ENCODE data around the gene PPP2R5E. TPM values are rescaled to one million over a fixed set of nuclear protein-coding genes. Genes with fewer than 3 reads are reported as not detected.

The PPP2R5E gene
- total and polyA plus RNA-seq, 3 donors from 2014 or later = 18.8 to 33.6 (median 21.6) TPM

DNA sequence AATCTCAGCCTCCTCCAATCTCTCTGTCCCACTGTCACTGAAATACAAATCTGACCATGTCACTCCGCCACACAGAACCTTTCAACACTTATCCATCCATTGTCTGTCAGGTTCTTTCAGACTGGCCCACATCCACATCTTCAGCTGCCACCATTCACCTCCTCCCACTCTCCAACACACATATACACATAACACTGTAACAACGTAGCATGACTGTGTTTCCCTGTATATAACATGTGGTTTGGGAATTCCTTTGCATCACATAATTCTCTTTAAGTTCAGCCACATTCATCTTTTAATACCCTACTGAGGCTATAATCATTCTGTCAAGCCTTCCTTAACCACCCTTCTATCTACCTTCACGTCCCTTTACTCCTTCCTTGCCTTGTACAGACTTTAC is 99.2 kb downstream of the PPP2R5E start:
- Histone ChIP-seq H3K36me3 (ENCODE audit: low read depth, missing control alignments) (no peaks in the 10 kb centered on the region), H3K4me3 (no peak overlapping the region), H3K4me1 (no peaks in the 10 kb centered on the region), H3K27ac (no peak overlapping the region), H3K9me3 (no peaks in the 10 kb centered on the region), H3K27me3 (no peaks in the 10 kb centered on the region)
- WGBS, 2 donors = 94 to 95% methylated on average over 3 of the region's 3 CpGs
- TF ChIP-seq, protein P1, sequence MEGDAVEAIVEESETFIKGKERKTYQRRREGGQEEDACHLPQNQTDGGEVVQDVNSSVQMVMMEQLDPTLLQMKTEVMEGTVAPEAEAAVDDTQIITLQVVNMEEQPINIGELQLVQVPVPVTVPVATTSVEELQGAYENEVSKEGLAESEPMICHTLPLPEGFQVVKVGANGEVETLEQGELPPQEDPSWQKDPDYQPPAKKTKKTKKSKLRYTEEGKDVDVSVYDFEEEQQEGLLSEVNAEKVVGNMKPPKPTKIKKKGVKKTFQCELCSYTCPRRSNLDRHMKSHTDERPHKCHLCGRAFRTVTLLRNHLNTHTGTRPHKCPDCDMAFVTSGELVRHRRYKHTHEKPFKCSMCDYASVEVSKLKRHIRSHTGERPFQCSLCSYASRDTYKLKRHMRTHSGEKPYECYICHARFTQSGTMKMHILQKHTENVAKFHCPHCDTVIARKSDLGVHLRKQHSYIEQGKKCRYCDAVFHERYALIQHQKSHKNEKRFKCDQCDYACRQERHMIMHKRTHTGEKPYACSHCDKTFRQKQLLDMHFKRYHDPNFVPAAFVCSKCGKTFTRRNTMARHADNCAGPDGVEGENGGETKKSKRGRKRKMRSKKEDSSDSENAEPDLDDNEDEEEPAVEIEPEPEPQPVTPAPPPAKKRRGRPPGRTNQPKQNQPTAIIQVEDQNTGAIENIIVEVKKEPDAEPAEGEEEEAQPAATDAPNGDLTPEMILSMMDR (IDR thresholded peaks at IDR 0.05) = no peak
- no peak for TF ChIP-seq POLR2A (IDR thresholded peaks at IDR 0.05)
- no peak for DNase-seq
- intact Hi-C loops (cut with DNase I; ENCODE audit: low total_unique reads) = no loop called here

DNA sequence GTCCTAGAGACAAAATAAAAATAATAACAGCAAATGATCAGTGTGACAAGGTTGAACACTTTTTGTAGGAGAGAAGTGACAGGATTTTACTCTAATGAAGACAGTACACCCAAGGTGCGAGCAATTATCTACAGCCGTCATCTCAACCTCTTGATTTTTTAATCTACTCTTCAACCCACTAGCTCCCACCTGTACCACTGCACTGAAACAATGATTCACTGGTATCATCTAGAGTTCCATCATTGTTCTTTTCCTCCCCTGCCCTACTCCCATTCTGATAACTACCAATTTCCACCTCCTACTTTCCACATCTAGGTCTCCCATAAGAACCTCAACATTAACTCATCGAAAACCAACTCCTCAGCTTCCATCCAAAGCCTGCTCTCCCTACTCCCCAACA is 99.8 kb downstream of the PPP2R5E start:
- H3K9me3 ChIP-seq = no peaks in the 10 kb centered on the region
- peaks cover under 1% of the 10 kb centered on the region for H3K4me1 ChIP-seq
- no peaks in the 10 kb centered on the region for H3K27me3 ChIP-seq
- no peak overlapping the region for H3K27ac ChIP-seq
- TF ChIP-seq POLR2A (IDR thresholded peaks at IDR 0.05) = no peak
- TF ChIP-seq, protein P1 (IDR thresholded peaks at IDR 0.05) = no peak
- 94 to 97% methylated on average over 3 of the region's 3 CpGs for WGBS, 2 donors
- H3K36me3 ChIP-seq (ENCODE audit: low read depth, missing control alignments) = no peaks in the 10 kb centered on the region
- no peak overlapping the region for H3K4me3 ChIP-seq
- DNase-seq = no peak
- intact Hi-C loops (cut with DNase I; ENCODE audit: low total_unique reads) = no loop called here

DNA sequence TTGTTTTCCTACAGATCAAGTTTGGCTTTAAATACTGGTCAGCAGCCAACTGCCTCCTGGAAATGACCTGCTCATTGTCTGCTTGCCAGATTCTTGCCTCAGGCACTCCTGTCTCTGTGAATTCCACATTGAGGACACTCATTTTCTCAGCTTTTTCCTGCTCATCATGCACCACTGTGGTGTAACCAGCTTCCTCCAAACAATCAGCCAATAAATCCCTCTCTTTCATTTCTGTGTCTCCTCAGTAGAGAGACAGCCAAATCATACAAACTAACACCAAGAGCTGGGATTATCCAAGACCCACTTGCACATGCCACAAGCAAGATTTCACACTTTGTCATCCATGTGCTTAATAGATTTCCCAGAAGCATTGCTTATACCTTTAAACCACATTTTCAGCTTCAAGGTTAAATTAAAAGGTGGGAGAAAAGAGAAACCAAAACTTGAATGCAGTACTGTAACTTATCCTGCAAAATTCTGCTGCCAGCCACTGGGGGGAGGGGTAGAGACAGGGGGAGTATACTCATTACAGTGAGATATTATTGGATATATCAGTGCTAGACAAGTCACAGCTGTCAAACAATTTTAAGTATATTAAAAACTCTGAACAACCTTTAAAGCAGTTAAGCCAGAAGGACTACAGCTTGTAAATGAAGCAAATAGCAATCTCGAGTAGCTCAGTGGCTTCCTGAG is 105.0 kb downstream of the PPP2R5E start:
- intact Hi-C loops (cut with DNase I; ENCODE audit: low total_unique reads) = no loop called here
- 62 to 71% methylated on average over 1 of the region's 1 CpG for WGBS, 2 donors
- Histone ChIP-seq H3K4me1 (peaks cover 30% of the 10 kb centered on the region), H3K9me3 (no peaks in the 10 kb centered on the region), H3K4me3 (no peak overlapping the region), H3K27me3 (no peaks in the 10 kb centered on the region), H3K36me3 (ENCODE audit: low read depth, missing control alignments) (no peaks in the 10 kb centered on the region), H3K27ac (no peak overlapping the region)
- TF ChIP-seq POLR2A (IDR thresholded peaks at IDR 0.05) = no peak
- TF ChIP-seq, protein P1 (IDR thresholded peaks at IDR 0.05) = no peak
- peak; percentile 59 for DNase-seq

DNA sequence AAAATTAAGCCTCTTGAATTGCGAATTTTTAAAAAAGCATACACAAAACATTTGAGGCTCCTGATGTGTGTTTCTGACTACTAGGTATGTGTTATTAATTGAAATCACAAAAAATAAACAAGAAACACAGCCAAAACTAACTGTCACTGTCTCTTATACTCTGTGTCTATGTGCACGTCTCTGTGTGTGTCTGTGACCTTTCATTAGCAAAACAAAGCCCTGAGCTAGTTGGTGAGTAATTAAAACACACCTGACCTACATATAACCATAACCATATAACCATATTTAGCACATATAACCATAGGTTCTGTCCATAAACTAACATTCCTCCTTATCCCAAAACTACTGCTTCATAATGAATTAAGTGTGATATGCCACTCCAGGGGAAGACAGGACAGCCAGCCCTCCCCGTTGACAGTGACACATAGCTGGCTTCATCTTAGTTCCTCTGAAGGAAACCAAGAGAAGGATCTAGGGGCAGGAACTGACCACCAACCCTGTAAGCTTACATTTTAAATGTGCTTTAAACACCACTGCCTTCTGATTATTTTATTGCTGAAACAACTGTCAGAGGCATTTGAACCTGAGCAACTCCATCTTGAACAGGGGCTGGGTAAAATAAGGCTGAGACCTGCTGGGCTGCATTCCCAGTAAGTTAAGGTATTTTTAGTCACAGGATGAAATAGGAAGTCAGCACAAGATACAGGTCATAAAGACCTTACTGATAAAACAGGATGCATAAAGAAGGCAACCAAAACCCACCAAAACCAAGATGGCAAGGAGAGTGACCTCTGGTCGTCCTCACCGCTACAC is 106.7 kb downstream of the PPP2R5E start:
- H3K4me3 ChIP-seq = no peak overlapping the region
- H3K27me3 ChIP-seq = no peaks in the 10 kb centered on the region
- DNase-seq = no peak
- WGBS, 2 donors = 74 to 75% methylated on average over 5 of the region's 5 CpGs
- peaks cover 30% of the 10 kb centered on the region for H3K4me1 ChIP-seq
- no peaks in the 10 kb centered on the region for H3K36me3 ChIP-seq (ENCODE audit: low read depth, missing control alignments)
- no peaks in the 10 kb centered on the region for H3K9me3 ChIP-seq
- peak overlapping the region; percentile 27 to 45 for H3K27ac ChIP-seq
- intact Hi-C loops (cut with DNase I; ENCODE audit: low total_unique reads) = no loop called here
- TF ChIP-seq POLR2A (IDR thresholded peaks at IDR 0.05) = no peak
- TF ChIP-seq, protein P1 (IDR thresholded peaks at IDR 0.05) = no peak

All from testis (tissue), 3 donors.